HG03103 (cell line): ENCODE measurements around the gene ECE2.
A peak's percentile ranks its signal among the peaks of the same experiment; 100 is the strongest.
"Not testable (repeated sequence)": the region's sequence is repeated elsewhere in the genome, so short reads cannot be mapped to it uniquely, and the experiment has no call there.

Source experiments
- ATAC-seq: cut with Tn5 transposase; IDR thresholded peaks from one replicate; pipeline ENCODE4 v1.9.1; 2021; ENCODE audit warnings: low read depth; ENCODE audit not compliant: unreplicated experiment

Gene ECE2

GRCh38 chr3:184261854-184262763 lies 13.7 kb upstream of the ECE2 start:
- no peak for ATAC-seq

DNA sequence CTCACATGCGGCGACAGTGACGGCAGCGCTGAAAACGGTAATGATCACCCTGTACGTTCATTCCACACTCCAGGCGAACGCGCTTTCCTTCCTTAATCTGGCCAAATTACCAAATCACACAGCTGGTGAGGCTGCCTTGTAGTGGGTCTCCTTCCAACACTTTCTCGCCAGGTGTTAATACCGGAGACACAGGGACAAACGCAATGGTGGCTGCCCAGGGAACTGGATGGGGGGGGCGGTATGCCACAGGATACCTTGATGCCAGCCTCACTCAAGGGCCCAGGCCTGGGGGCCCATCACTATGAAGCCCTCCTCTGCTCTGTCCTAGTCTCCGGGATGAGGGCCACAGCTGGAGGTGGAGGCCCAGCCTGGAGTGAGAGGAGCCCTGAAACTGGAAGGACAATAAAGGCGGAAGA lies 13.1 kb upstream of the ECE2 start:
- ATAC-seq, result no peak

DNA sequence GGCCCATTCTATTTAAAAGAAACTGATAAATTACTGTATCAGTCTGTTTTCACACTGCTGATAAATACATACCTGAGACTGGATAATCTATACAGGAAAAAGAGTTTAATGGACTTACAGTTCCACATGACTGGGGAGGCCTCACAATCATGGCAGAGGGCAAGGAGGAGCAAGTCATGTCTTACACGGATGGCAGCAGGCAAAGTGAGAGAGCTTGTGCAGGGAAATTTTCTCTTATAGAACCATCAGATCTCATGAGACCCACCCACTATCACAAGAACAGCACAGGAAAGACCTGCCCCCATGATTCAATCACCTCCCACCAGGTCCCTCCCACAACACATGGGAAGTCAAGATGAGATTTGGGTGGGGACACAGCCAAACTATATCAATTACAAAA lies 8.6 kb upstream of the ECE2 start:
- ATAC-seq, result not testable (repeated sequence)

DNA sequence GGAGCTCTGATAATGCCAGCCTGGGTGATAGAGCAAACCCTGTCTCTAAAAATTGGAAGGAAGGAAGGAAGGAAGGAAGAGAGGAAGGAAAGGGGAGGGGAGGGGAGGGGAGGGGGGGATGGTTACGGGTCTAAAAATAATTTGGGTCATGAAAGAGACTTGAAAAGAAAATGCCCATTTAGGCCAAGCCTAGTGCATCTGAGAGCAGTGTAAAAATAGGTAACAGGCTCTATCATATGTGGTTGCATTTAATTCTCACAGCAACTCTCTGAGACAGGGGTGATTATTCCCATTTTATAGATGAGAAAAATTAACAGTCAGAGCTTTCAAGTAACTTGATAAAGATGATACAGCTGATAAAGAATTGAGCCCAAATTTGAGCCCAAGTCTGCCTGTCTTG lies 3.6 kb upstream of the ECE2 start:
- no peak for ATAC-seq

GRCh38 chr3:184275381-184275701 lies 481 bp upstream of the ECE2 start:
- no peak for ATAC-seq

DNA sequence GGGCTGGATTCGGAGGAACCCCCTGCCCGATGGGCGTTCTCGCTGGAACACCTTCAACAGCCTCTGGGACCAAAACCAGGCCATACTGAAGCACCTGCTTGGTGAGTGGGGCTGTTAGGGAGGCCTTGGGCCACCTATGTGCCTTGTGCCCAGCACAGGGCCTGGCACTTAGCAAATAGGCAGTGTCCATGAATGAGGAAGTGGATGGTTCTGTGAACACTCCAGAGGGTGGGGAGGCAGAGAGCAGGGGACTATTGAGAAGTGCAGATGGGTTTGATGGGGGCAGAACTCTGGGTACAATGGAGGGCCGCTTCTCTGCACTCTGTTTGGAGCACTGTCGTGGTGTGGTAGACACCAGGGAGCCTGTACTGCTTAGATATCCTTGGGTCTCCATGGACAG lies 1.5 kb downstream of the ECE2 start:
- no peak for ATAC-seq

GRCh38 chr3:184282941-184283340 lies 7.1 kb downstream of the ECE2 start:
- ATAC-seq, result no peak

GRCh38 chr3:184283681-184284080 lies 7.9 kb downstream of the ECE2 start:
- ATAC-seq, result no peak

DNA sequence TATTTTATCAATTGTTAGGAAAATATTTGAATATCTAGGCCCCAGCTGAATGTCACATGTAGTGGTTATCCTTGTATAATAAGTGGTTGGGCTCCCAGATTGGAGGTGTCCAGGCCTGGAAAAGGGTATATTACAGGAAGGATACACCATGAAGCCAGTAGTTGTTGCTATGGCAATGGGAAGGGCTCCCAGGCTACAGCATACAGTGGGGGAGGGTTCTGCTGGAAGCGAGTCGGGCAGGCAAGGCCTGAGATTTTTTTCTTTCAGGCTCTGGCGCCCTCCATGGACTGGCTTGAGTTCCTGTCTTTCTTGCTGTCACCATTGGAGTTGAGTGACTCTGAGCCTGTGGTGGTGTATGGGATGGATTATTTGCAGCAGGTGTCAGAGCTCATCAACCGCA lies 8.9 kb downstream of the ECE2 start:
- ATAC-seq, result no peak

DNA sequence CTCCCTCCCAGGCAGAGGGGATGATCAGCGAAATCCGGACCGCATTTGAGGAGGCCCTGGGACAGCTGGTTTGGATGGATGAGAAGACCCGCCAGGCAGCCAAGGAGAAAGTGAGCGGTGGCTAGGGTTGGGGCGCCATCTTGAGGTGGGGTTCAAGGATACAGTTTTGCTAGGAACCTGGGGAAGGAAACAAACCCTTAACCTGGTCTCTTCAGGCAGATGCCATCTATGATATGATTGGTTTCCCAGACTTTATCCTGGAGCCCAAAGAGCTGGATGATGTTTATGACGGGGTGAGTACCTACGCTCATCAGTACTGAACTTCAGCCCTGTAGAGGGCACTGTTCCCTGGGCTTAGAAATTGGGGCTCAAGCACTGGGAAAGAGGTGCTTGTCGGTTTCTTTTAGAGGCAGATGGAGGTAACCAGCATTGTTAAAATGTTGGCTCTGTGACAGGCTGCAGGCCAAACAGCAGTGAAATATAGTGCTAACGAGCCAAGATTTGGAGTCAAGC lies 13.7 kb downstream of the ECE2 start:
- ATAC-seq, result no peak

- no peak for ATAC-seq
Measured at GRCh38 chr3:184290331-184290730, 14.5 kb downstream of the ECE2 start.

- ATAC-seq, result no peak
Measured at GRCh38 chr3:184291044-184291737, 15.4 kb downstream of the ECE2 start.

GRCh38 chr3:184291738-184292445 lies 16.1 kb downstream of the ECE2 start:
- no peak for ATAC-seq

DNA sequence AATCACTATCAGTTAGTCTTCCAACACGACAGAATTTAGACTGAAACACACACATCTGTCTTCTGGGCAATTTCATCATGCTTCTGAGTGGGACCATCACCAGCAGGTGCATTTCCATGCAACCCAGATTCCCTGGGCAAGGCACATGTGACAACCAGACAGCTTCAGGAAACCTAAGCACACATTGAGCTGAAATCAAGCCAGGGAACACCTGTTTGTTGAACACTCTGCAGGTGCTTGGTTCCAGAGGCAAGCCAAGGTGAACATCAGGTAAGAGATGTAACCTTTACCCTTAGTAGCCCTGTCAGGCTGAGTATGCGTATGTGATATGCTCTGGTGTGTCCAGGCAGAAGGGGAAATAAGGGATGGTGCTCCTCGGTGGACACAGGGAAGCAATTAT lies 19.9 kb downstream of the ECE2 start:
- ATAC-seq, result no peak

DNA sequence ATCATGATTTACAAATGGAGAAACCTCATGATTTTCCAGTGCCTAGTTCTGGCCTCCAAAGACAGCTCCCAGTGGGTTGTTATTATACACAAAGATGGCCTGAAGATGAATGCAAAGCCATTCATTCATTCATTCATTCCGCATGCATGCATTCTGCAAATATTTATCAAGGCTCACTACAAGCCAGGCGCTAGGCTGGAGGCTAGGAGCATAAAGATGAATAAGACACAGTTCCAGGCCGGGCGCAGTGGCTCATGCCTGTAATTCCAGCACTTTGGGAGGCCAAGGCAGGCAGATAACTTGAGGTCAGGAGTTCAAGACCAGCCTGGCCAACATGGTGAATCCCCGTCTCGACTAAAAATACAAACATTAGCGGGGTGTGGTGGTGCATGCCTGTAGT lies 20.8 kb downstream of the ECE2 start:
- ATAC-seq, result no peak

DNA sequence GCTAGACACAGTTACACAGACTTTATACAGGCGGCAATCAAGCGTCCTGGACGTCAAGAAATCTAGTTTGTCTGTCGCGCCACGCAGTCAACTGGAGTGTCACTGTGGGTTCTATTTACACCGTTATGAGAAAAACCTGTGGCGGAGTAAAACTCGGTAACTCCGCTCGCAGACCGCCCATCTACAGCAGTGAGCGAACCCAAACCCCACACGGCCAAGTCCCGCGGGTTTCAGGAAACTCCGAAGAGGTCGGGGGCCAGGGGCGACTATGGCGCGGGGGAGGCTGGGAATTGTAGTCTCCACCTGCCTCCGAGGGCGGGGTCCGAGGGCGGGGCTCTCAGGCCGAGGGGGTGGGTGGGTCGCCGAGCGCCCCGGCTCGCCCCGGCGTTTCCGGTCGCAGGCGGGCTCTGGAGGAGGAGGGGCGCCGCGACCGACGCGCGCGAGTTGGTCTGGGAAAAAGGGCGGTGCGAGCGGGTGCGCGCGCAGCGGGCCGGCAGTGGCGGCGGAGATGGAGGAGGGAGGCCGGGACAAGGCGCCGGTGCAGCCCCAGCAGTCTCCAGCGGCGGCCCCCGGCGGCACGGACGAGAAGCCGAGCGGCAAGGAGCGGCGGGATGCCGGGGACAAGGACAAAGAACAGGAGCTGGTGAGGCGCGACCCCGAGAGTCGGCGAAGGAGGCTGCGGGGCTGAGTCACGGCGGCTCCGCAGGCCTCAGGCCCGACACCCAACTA lies 23.1 kb downstream of the ECE2 start, which contains the start of gene PSMD2:
Gene PSMD2 (plus strand): TSS at position 483 of the 729 bp plus-strand sequence. CDS start 26 bp downstream, at position 509.
- peak; percentile 81 for ATAC-seq

GRCh38 chr3:184299488-184300377 lies 23.9 kb downstream of the ECE2 start:
- no peak for ATAC-seq

GRCh38 chr3:184300378-184300720 lies 24.5 kb downstream of the ECE2 start:
- no peak for ATAC-seq

- ATAC-seq, result no peak
Measured at GRCh38 chr3:184305577-184305976, 29.8 kb downstream of the ECE2 start.
